Suppressor macrophage (primary cell): ENCODE measurements around the gene RAD52.

ENCODE experiments used
- DNase-seq, 4 experiments: peaks; one replicate each; pipeline ENCODE4 v3.0.0-alpha.2; 2020 to 2022

The RAD52 gene

DNA sequence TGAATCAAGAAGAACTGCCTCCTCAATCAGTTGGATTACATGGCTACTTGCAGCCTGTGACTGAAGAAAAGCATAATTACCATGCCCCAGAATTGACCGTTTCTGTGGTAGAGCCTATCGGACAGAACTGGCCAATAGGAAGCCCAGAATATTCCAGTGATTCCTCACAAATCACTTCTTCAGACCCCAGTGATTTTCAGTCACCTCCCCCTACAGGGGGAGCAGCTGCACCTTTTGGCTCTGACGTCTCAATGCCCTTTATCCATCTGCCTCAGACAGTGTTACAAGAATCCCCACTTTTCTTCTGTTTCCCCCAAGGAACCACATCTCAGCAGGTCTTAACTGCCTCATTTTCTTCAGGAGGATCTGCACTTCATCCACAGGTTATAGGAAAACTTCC is 80.8 kb downstream of the RAD52 start:
- no peak for DNase-seq

DNA sequence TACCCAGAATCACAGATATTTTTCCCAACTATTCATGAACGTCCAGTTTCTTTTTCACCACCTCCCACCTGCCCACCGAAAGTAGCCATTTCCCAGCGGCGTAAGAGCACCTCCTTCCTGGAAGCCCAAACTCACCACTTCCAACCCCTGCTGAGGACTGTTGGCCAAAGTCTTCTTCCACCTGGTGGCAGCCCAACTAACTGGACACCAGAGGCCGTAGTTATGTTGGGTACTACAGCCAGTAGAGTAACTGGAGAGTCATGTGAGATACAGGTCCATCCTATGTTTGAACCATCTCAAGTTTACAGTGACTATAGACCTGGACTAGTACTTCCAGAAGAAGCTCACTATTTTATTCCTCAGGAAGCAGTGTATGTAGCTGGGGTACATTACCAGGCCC is 81.6 kb downstream of the RAD52 start:
- no peak for DNase-seq

DNA sequence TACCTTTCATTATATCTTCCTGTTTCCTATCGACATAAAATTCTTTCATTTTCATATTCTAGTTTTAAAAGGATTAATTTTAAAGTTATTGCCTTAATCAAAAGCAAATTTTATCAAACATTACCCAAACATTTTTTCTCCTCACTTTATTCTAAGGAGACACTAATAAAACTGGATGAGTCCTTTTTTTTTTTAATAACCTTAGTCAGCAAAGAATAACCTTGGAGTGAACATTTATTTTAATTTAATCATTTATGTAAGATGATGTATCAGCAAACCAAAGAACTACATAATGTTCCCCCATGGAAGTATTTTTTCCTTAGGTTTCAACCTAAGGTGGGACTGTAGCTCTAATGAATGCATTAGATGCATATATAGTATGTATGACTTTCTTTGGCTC is 83.9 kb downstream of the RAD52 start:
- no peak for DNase-seq

DNA sequence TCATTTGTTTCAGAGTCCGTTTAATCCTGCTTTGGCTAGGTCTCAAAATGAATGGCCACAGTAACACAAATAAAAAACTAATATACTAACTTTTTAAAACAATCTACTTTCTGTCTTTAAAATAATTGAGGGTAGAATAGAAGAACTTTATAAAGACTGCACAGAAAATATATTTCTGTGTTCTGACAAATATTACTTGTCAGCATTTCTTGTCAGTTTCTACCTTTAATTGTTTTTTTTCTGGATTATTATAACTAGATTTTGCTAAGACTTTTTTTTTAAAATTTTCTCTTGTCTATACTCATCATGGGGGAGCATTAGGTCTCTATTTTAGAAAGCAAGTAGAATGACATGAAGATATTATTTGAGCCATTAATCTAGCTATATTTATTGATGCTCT is 86.2 kb downstream of the RAD52 start:
- no peak for DNase-seq

DNA sequence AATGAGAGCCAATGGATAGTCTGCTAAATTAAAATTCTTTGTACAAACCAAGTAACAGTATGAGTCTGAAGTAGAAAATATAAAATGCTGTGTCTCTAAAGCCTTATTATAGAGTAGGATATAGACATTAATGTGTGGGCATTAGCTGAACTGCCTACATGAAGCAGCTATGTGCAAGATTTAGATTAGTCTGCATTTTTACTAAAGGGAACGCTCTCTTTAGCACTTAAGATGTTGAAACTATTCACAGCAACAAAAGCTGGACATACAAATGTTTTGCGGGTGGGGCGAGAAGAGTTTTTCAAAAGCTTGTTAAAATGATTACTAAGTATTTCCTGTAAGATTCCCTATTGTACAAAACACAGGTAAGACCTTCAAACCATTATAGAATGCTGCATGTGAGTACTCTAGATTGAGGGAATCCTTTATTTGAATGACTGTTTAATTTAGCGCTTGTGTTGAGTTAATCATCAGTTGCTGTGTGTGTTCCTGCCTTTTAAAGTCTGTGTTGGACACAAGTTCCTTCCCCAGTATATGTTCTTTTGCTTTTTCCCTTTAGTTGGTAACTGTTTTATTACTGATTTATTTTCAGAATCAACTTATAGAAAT is 87.1 kb downstream of the RAD52 start:
- no peak for DNase-seq
